Measurements from ENCODE around the gene OSBPL1A.
A peak's percentile ranks its signal among the peaks of the same experiment; 100 is the strongest.

The OSBPL1A gene

DNA sequence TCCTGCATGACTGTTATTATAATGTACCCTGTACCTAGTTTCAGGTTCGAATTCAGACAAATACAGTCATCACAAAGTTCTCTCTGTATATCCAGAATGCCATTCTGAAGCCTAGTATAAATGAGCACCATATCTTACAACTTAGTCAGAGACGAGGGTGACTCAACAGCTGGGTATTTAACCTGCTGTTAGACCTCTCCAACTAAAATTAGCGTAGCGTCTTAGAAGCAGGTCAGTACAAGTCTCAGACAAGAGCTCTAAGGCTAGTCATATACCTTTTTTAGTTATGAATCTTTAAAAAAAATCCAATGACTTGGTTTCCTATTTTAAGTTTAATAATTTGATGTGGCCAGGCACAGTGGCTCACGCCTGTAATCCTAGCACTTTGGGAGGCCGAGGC lies 184.7 kb downstream of the OSBPL1A start:
- peak; percentile 88 for DNase-seq

DNA sequence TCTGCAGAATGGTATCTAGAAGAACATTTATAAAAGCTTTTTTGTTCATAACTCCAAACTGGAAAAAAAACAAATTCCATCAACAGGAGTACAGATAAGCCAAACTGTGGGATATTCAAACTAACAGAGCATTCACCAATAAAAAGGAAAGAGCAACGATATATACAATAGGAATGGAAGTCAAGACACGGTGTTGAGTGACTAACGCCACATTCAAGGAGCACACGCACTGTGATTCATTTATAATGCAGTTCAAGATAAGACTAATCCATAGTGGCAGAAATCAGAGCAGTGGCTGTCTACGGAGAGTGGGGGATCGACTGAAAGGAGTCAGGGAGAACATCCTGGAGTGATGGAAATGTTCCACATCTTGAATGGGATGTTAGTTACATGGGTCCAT lies 188.1 kb downstream of the OSBPL1A start:
- no peak for DNase-seq

DNA sequence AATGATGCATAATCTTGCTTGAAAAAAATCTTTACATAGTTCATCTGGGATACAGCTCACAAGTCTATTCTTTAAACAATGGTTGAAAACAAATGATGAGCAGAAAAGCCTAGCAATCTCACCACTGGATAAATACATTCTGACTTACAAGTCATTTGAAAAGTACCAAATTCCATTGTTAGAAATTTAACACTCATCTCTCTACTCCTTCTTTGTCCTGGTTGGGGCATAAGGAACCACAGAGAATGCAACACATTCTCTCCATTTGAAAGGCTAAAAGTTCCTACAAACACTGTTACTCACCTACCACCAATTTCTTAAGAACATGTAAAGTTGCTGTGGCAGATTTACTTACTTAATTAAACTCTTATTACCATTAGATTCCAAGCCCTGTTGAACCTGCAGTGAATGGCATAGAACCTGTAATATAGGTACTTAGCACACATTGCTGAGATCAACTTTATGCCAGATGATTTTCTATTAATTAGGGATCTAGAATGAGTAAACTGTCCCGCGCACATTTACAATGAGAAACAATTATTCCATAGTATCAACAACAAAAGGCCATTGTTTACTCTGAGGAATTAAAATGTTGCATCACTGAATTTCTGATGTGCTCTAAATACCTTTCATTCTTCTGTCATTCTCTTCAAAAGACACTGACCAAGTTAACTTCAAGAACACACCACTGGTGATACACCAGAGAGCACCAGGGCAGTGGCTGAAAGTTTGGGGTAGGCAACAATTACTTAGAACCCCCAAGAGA lies 189.2 kb downstream of the OSBPL1A start:
- peak; percentile 13 for DNase-seq

DNA sequence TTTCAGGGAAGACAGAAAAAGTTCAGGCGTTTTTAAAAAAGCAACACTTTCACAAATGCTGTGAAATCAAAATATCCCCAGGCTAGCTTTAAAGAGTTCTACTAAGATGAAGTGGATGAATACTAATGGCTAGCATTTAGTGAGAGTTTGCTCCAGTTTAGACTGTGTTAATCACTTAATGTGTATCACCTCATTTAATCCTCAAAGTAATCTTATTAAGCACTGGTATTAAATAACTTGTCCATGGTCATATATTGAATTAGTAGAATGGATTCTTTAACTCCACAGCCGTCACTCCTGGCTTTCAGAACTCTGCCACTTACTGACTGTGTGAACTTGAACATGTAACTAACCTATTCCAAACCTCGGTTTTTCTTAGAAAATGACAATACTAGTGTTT lies 192.7 kb downstream of the OSBPL1A start:
- no peak for DNase-seq

DNA sequence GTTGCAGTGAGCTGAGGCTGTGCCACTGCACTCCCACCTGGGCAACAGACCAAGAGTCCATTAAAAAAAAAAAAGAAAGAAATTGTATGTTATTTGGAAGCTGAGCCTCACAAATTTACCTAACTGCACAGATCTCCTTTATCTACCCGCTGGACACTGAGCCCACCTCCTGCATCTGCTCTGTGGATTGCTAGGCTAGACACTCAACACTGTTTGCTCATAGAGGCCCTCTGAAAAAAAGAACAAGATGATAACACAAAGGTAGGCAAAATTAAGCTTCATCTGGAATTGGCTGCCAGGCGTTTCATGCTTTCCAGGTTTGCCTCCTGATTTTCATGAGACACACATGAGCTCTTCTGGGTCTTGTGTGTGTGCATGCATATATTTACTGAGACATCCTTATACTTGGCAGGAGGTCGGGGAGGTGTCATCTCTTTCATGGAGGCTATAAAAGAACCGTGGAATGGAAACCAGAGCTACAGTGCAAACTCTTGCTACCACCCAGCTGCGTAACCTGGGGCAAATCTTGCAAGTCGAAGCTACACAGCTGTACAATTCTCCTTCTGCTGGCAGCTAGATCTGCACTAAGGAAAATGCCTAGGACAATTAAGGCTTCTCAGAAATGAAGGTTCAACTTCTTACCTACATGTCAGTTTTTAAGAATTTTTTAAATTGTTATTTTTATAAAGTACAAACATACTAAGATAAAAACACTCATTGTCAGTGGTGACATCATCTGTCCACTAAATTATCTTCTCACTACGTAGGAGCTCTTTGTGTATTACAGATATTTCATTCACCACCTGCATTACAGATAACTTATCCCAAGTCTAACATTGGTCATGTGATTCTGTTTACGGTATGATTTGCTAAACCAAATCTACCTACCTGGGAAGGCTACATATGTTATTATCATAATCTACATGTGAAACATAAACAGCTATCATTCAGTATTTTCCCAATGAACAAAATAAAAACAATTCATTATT lies 195.6 kb downstream of the OSBPL1A start:
- no peak for DNase-seq

DNA sequence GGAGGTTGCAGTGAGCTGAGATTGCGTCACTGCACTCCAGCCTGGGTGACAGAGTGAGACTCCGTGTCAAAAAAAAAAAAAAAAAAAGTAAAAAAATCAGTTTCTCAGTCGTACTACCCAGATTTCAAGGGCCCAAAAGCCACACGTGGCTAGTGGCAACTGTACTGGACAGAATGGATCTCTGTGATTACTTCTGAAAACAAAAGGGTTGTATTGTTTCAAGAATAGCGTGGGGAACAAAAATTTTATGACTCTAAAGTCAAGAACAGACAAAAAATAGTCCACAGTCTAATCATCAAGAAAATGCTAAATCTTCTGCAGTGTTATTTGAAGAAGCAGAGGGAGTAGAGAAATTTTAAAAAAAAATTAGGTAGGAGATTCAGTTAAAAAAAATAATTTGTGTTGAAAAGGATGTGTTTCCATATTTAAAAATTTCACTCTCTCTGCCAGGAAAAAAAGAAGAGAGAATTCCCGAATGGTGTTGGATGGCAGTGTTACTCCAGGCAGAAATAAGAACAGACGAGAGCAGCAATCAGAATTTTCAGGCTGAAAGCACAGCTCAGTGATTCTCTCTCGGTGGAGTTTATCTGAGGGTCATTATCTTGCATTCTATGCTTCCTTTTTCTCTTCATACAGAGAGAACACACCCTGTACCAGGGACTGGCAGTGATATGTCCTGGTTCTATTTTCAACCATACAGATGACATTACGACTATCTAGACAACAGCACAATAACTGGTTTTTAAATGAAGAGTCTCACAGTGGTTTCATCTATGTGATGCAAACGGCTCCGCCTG lies 196.9 kb downstream of the OSBPL1A start:
- no peak for DNase-seq

DNA sequence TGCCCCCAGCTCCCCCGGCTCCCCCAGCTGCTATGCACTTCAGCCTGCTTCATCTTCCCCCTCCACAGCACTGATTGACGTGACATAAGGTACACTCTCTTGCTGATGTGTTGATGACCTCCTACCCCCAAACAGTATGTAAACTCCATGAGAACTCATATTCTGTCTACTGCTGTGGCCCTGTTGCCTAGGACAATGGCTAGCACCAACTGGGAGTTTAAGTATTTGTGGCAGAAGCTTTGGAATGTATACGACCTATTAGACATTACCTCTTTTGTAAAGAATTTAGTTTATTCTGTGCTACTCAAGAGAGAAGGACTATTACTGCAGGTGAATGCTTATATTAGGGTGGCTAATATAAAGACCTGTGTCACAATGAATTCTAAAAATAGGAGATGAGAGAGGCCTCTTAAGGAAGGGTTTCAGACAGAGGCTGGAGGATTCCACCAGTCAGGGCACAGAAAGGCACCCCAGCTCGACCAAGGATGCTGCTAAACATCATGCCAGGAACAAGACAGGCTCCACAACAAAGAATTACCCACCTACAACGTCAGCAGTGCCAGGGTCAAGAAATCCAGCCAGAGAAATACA lies 198.2 kb downstream of the OSBPL1A start:
- DNase-seq: no peak

DNA sequence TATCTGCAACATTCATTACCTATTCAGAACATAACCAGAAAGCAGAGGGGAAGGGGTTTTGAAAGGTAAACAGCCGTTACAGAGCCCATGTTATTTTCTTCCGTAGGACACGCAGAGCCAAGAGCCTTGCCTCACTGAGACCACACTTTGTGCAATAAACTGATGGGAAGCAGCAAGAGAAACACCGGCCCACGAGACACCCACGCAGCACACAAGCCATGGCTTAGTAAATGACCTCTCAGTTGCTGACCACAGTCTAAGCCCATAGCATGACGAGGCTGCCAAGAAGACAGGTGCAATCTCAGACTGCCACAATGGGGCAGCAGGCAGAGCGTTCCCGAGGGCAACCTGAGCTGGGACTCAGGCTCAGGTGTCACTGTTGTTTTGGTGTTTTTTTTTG lies 199.2 kb downstream of the OSBPL1A start:
- DNase-seq: no peak

DNA sequence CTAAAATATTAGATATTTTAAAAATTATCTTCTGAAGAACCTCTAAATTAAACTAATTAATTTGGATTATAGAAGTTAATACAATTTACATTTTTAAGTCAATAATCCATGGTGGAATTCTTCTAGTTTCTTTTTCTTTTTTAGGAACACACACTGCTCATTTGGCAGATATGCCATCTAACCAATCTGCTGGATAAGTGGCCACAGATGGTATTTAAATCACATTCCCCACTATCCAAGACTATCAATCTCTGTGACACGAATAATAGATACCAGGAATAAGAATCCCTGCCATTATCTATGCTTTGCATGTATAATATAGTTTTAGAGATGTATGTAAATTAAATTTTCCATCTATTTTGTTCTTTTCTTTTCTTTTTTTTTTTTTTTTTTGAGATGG lies 200.2 kb downstream of the OSBPL1A start:
- no peak for DNase-seq

DNA sequence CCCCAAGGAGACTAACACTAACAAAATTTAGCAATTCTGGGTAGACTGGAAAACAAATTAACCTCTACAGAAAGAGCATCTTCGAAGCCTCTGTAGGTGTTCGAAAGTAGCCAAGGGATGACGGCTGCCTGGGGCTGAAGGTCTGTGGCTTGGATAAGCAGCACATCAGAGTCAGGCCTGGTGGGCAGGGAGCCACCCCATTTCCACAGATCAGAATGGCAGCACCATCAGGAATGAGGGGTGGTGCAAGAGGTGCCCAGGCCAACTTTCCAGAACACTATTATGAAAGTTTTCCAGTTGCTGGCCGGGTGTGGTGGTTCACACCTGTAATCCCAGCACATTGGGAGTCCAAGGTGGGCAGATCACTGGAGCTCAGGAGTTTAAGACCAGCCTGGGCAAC lies 200.9 kb downstream of the OSBPL1A start:
- no peak for DNase-seq

DNA sequence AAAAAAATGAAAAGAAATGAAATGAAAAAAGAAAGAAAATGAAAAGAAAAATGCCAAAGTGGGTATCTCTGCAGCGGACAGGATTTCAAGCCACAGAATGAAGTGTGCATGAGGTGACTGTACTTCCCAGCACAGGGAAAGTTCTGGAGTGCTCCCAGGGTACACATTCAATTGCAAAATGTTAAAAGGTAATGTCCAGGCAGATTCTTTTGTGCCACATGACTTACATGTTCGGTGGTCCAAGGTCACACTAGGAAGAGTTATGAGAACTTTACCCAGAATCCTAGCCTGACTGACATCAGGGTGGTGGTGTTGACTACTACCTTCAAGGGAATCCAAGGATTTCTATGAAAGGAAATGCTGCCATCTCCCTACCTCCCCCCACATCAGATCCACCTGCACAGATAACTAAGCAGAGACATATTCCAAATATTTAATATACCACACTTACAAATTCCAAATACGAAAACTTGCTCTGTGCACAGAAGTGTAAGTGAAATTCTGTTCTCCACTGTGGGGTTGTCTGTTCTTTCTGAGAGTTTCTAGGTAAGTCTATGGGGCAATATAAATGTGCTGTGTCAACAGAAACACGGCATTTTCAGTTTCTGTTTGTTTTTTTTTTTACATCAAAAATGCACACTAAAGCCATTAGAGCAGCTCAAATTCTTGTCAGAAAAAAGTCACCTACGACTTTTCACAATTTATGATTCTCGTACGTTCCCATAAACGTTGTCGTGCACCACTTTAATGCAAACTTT lies 202.1 kb downstream of the OSBPL1A start:
- DNase-seq: no peak

DNA sequence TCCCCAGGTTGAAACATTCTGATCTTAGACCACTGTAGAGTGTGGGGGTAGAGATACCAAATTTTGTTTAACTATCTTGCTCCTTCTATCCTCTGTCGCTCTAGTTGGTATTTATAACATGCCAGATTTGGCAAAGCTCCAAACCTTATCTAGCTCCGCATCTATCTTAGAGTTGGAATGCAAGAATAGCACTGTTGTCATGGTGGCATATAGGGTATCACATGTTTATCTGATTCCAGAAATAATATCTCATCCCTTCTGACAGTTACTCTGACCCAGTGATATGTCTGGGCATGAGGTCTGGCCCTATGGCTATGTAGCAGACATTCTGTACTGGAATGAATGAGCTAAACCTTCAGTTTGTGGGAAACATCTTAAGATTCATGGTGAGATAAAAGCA lies 207.0 kb downstream of the OSBPL1A start:
- DNase-seq: no peak

DNA sequence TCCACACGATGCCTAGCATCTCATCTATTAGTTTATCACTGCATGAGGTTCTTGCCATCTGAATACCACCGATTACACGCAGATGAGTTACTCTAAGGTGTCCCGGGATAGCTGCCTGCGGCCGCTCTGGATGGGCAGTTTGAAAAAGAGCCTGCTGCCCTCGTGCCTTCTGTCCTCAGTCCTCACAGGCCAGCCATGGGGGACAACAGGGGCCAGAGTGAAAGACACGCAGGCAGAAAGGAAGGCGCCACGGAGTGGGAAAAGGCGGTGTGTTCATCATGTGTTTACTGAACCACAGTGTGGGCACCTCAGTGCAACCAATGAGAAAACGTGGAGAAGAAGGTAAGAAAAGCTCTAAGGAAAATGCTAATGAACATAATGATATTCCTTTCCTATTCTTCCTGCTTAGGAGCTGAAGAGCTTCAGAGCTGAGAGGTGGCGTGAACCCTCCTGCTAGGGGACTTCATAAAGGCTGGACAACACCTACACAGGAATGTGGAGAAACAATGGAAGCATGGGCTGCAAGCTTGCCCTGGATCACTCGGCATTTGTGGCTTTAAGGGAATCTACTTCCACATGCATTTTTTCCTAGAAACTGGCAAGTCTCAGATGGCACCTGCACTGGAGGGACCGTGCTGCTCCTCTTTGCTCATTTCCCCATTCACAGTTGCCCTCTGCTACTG lies 207.8 kb downstream of the OSBPL1A start:
- no peak for DNase-seq

DNA sequence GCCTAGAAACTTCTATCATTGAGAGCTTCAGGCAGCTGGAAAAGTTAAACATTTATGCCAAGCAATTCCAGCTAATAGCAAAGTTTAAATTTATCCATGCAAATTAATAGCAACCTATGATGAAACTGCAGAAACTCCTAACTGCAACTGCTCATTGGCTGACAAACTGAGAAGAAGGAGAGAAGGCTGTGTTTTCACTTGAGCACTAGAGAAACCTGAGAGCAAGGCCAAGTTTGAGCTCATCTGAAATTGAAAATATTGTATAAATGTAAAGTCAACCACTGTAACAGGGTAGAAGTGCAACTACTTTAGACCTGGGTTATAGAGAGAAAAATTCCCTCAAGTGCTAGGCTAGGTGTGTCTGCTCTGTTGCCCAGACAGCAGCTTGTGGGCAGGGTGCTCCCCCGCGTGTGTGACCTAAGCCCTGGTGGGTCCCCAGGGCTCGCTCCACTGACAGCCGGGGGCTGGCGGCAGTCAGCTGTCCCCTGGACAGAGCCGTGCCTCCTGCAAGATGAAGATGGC lies 208.6 kb downstream of the OSBPL1A start:
- peak; percentile 46 for DNase-seq

DNA sequence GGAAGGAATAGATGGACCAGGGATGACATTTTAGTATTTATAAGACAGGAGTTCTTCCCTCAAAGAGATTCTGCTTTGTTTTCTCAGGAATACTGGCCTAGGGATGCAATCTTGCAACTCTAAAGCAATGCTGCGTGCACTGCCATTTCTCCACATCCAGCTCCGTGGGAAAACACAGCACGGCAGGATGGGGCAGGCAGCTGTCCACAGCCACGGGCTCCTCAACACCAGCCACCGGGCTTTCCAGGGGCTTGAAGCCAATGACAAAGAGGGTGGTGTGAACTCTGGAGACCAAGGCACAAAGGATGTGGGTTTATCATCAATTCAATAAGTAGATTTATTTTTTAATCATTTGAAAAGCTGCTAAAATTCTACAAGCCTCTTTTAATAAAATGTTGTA lies 209.5 kb downstream of the OSBPL1A start:
- no peak for DNase-seq

DNA sequence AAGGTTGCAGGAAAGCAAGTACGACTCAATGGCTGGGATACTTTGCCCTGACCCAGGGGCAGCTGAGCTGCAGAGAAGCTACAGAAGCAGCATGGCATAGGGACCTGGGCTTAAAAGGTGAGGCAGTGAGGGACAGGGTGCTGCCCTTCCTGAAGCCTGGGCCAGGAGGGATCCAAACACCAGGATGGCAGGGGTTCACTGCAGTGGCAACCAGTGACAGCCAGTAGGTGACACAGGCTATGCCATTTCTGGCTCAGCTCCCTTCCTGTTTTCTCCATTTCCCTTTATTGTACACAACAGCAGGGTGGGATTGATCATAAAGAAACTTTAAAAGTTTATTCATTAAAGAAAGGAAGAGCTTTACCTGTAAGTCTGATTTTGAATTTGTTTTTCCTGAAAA lies 209.9 kb downstream of the OSBPL1A start:
- no peak for DNase-seq

DNA sequence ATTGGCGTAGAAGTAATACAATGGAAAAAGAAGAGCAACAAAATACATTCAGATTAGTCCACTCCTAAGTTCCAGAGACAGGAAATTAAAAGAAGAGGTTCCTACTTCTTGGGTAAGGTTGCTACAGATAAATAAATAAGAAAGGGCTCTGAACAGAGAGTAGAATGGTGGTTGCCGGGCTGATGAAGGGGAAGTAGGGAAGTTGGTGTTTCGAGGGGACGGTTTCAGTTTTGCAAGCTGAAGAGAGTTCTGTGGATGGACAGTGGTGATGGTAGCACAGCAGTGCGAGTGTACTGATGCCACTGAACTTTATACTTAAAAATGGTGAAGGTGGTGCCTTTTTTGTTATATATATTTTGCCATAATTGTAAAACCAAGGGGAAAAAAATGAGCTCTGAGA lies 210.6 kb downstream of the OSBPL1A start:
- no peak for DNase-seq

DNA sequence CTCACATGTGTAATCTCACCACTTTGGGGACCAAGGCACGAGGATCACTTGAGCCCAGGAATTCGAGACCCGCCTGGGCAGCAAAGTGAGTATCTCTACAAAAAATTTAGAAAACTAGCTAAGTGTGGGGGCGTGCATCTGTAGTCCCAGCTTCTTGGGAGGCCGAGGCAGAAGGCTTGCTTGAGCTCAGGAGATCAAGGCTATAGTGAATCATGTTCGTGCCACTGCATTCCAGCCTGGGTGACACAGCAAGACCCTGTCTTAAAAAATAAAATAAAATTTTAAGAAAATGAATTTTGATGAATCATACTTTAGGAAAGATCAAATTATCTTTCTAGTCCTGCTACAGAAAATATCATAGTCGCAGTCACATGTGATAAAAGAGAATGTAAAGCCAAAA lies 211.8 kb downstream of the OSBPL1A start:
- DNase-seq: no peak

DNA sequence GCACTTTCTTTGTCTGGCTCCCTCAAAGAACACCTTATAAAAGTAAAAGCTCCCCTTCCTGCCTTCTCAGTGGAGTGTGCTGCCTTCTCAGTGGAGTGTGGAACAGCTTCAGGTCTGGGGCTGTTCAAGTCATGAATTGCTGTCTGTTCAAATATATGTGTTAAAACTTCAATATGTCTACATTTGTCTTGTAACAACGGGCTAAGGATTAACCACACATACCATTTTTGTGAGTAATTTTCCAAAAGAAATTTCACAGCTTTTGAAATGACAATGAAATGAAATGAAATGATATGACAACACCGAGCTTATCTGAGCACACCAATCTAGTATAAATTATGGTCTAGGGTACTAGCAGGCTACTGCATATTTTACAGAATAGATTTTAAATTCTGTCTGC lies 215.8 kb downstream of the OSBPL1A start:
- DNase-seq: no peak

DNA sequence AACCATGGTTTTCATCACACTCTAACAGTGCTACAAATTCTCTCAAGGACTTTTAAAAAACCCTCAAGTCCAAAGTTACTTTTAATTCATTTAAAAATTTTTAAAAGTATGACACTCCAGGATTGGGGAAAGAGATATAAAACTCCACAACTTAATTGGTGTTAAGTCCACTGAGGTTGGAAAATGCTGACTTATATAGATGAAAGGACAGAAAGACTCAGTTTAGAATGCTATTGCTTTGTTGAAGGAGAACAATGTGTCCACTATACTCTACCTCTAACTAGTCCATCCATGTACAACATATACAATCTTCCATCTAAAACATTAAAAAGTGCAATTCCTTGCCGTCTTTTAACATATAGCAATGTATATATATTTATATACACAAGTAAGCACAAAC lies 217.6 kb downstream of the OSBPL1A start:
- DNase-seq: no peak

DNA sequence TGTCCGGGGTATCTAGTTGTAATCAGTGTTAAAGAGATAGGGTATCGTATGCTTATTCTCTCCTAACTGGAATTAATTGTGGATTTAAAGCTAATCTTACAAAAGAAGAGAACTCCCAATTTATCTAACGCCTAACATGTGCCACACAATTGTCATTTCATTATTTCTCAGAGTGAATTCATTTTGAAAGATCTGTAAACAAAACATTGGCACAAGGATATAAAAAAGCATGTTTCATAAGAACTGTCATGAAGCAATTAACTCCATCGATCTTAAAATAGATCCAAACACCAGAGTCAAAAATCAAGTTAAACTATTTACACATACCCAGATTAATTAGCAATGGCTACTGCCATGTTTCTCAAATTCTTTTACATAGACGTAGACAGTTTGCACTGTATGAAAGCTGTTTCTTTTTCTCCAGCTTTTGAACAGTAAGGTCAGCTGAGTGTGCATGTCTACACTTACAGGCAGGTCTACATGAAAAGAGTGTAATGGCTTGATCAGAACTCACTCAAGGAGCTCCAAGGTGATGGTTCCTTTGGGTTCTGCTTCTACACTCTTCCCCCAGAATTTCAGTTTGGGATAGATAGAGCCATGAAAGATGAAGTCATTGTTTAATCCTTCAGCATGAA lies 220.0 kb downstream of the OSBPL1A start:
- no peak for DNase-seq
